ENCODE data around the gene CCNJL. TPM values are rescaled to one million over a fixed set of nuclear protein-coding genes. Genes with fewer than 3 reads are reported as not detected.
A peak's percentile ranks its signal among the peaks of the same experiment; 100 is the strongest.
"Not testable (repeated sequence)": the region's sequence is repeated elsewhere in the genome, so short reads cannot be mapped to it uniquely, and the experiment has no call there.

Gene CCNJL
- total RNA-seq, 1 donor from 2014 or later, result 5.3 TPM

DNA sequence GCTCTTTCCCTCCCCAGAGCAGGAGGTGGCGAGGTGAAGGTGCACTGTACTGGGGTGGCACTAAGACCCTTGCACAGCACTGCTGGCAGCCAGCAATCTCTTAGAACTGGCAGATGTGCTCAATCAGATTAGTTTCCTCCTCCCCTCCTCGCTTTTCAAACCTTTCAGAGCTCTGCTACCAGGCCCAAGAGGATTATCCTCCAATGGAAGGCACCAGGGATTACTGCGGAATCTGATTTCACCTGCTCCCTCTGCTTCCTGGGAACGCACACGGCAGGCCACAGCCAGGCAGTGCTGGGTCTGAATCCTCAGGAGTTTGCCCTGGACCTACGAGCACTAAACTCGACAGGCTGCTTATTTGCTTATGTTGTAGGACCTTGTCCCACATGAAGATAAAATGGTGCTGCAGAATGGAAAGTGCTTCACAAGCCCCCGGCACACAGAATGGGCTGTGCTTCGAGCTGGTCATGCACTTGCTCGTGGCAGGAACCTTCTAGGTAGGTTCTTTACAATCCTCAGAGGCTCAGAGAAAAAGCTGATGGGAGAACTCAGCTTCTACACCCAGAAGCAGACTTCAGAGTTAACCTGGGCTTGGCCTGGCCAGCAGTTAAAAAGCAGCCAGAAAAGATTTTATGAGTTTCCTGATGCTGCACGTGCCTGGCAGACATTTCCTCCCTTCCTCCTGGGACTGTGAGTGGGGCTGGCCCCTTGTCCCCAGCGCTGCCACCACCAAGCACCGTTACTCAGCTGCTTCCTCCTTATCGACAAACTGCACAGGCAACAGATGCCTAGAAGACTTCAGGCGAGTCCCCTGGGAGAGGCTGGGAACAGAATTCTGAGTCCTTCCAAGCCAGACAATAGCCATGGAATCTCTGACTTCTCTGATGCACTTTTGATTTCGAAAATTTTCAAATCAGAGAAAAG is 50.0 kb downstream of the CCNJL start:
- no peak for DNase-seq (ENCODE audit: low read depth)

DNA sequence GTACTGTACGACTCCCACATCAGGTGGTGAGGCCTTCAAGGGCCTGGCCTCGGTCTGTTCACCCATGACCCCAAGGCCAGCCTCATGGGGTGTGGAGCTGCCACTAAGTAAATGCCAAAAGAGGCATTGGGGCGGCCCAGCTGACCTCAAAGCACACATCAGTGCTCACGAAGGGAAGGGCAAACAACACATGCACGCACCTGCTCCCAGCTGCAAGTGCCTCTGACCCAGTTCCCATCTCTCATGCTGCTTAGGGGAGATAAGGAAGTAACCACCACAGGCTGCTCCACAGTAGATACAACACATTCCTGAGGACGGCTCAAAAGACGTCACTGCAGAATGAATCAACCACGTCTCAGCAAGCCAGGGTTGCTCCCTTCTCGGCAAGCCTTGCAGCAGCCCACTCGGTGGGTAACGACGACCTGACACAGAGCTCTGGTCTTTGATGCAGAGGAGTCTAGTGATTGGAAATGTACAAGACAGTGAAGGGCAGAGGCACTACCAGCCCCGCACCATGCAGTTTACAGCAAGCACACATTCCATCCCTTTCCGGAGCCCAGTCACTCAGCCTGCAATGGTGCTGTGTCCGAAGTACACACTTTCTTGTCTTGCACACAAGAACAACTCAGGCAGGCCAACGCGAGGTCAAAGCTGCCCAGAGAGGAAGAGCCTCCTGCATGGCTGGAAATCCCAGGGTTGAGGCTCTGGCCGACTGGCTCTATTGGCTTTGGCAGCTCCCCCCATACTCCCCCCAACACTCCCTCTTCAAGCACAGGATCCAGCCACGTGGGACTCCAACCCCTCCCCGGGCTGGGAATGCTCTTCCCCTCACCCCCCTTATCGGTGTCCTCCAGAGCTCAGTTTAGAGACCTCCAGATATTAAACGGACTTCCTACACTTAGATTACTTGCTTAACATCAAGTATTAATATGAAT is 51.2 kb downstream of the CCNJL start:
- DNase-seq (ENCODE audit: low read depth), result peak; percentile 75

DNA sequence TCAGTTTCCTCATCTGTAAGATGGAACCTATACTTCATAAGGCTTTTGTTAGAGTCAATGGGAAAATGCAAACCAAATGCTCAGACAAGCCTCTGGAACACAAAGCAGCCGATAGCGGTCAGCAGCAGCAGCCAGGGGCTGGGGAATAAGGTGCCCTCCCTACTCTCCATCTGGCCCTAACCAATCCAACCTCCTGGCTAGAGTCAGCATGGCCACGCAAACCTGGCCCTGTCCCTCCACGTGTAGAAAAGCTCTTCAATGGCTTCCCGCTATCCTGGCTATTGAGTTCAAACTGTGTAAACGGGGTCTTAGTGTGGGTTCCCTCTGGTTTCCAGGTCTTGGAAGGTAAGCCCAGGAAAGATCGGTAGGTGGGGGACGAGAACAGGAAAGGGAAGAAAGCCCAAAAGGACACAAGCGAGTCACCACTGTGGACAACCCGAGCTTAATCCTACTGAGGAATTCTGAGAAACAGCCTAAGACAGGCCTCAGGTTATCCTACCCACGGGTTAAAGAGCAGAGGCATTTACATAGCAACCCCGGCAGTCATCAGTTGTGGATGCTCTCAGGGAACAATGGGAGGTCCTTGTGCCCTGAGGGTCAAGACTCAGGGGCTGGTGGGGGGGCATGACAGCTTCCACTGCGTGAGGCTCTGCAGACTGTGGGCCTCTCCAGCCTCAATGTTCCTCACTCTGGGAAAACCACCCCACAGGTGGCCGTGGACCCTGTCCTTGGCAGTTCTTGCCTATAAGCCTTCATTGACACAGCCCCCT is 52.2 kb downstream of the CCNJL start:
- no peak for DNase-seq (ENCODE audit: low read depth)

- no peak for DNase-seq (ENCODE audit: low read depth)
Observed at GRCh38 chr5:160259341-160259740, 53.0 kb downstream of the CCNJL start.

- DNase-seq (ENCODE audit: low read depth), result no peak
Observed at GRCh38 chr5:160254706-160255105, 57.7 kb downstream of the CCNJL start.

DNA sequence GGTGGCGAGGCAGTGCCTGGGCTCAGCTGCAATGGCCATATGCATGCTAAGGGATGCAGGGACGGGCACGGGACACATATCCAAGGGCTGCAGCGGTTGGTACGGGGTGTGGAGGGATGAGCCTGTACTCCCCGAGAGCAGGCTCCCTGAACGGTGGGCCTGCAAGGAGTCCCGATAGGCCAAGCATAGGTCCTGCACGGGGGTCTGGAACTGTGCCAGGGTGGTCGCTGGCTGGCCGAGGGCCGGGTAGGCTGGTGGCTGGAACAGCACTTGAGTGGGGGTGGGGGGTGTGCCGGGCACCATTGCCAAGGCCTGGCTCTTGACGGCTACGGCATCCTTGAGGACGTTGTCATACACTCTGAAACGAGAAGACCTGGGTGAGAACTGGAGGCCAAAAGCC is 58.9 kb downstream of the CCNJL start:
- no peak for DNase-seq (ENCODE audit: low read depth)

DNA sequence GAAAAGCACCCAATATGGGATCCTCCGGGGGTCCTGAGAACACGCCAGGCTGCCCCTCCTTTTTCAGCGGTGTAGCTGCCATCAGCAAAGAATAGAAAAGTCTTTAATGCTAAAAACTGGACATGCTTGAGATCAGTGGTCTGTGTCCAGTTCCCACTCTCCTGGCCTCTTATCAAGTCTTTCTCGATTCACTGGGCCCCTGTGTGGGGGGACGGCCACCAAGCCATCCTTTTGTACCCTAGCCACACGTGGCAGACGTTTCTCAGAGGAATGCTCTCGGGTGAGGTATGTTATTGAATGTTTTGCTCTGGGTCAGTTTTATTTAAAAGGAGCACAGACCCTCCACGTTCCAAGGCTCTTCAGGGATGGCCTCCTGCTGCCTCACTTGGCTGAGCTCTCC is 59.4 kb downstream of the CCNJL start:
- DNase-seq (ENCODE audit: low read depth), result no peak

- DNase-seq (ENCODE audit: low read depth), result no peak
Observed at GRCh38 chr5:160251406-160252155, 60.8 kb downstream of the CCNJL start.

GRCh38 chr5:160250826-160251225 is 61.5 kb downstream of the CCNJL start:
- DNase-seq (ENCODE audit: low read depth), result no peak

DNA sequence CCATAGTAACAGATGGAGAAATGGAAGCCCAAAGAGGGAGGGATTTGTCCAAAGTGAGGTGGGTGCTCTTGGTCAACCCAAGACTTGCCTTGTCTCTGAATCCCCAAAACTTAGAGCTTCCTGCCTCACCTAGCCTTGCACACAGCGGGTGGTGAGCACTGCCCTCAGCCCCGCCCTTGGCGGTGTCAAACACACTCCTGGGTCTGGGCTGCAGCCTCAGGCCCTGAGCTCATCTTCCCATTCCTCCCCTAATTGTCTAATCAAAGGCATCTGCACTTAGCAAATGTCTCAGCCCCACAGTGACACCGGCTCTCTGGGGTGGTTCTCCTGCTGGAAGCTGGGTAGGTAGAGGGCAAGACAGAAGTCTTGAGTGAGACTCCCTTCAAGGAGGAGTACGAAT is 62.1 kb downstream of the CCNJL start:
- no peak for DNase-seq (ENCODE audit: low read depth)

GRCh38 chr5:160249570-160249969 is 62.8 kb downstream of the CCNJL start:
- DNase-seq (ENCODE audit: low read depth), result not testable (repeated sequence)

DNA sequence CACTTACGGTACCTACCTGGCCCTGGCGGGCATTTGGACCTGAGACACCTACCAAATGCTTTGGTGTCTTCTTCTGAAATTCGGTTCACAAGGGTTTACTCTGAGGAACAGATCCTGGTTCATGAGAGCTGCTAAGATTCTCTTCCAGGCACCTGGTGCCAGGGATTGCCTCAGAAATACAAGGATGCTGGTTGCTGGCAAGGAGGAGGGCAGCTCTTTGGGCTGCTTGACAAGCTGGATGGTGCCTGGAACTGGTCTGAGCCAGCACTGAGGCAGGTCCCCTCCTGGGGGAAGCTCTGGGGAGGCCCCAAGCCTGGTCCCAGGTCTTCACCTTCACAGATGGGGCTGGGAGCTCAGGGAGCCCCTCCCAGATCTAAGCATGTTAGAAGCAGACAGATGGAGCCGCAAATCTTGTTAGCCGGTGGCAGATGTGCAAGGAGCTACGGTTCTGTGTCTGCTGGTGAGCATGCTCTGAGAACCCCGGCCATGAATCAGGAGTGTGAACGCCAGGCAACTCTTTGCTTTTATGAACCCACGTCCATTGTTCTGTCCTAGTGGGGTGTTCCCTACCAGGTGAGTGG is 66.8 kb downstream of the CCNJL start:
- DNase-seq (ENCODE audit: low read depth), result no peak

GRCh38 chr5:160242145-160242544 is 70.2 kb downstream of the CCNJL start:
- peak; percentile 19 for DNase-seq (ENCODE audit: low read depth)

DNA sequence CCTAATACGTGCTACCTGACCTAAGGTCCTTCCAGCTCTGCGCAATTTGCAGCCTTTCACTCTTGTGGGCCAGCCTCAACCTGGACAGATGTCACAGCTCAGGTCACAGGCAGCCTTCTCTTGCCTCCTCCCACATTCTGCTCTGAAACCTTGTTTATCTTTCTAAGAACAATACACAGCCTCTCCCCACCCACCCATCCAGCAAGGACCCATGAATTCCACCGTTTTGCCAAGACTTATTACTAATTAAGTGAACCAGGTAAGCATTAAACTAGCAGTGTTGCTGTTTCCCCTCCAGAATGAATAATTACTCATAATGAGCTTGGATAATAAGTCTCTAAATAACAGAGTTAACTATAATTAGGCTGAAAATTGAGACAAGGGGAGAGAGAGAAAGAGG is 72.0 kb downstream of the CCNJL start:
- DNase-seq (ENCODE audit: low read depth), result peak; percentile 82

DNA sequence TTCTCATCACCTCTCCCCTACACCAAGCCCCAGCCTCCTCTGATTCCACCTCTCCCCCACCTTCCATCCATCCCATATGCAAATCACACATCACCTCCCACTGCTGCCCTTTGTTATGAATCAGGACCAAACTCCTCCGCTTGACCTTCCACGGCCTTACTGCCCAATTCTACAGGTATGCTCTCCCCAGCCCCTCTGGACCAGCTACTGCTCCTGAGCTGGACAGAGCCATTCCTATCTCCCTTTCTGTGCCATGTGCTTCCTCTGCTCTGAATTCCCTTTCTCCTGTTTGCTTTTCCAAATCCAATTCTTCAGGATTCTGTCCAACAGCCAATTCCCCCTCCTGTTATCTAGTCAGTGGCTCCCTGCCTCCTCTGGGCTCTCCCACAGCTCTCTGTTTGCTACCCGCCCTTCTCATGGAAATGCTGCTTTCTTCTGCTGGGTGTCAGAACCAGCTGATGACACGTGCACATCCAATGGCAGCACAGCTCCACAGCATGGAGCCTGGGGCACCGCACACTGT is 74.7 kb downstream of the CCNJL start:
- no peak for DNase-seq (ENCODE audit: low read depth)

- no peak for DNase-seq (ENCODE audit: low read depth)
Observed at GRCh38 chr5:160235731-160236130, 76.6 kb downstream of the CCNJL start.

GRCh38 chr5:160233215-160233614 is 79.1 kb downstream of the CCNJL start:
- no peak for DNase-seq (ENCODE audit: low read depth)

GRCh38 chr5:160231783-160232342 is 80.5 kb downstream of the CCNJL start:
- DNase-seq (ENCODE audit: low read depth), result no peak

GRCh38 chr5:160230686-160231527 is 81.5 kb downstream of the CCNJL start:
- peak; percentile 75 for DNase-seq (ENCODE audit: low read depth)

Measured in renal cortical epithelial cell (primary cell).